Stromal cell of bone marrow (primary cell): ENCODE data around the gene TM4SF4.

Source experiments
- DNase-seq: peaks from one replicate; pipeline ENCODE4 v3.0.0-alpha.2; 2012; ENCODE audit warnings: low read depth

The TM4SF4 gene

DNA sequence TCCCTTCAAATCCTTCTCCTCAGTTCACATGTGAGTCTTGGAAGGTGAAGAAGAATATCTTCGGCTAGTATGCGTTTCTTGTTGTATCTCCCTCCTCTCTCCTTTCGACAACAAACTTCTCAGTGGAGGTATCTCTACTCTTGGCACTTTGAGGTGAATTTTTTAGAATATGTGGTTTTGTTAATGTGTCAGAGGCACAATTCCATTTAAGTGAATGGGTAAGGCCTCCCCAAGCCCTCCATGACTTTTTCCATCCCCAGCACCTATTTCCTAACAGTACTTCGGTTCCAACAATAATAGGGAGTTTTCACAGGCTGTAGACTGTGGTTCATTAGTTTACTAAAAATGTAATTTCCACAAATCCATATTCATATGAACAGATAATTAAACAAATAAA lies 74.2 kb downstream of the TM4SF4 start:
- no peak for DNase-seq

DNA sequence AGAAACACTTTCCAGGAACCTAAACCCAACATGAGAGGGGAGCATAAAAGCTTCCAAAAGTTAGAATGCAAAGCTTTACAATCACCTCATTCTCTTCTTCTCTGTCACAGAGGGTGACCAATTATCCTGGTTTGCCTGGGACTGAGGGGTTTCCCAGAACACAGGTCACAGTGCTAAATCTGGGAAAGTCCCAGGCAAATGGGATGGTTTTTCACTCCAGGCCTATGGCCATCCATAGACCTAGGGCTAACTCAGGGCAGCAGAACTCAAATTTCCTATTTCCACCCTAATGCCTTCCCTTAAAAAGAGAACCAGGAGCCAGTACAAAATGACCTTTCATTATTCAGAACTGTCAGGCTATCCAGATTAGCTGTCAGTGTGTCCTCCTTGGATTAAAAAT lies 77.0 kb downstream of the TM4SF4 start:
- DNase-seq: no peak

DNA sequence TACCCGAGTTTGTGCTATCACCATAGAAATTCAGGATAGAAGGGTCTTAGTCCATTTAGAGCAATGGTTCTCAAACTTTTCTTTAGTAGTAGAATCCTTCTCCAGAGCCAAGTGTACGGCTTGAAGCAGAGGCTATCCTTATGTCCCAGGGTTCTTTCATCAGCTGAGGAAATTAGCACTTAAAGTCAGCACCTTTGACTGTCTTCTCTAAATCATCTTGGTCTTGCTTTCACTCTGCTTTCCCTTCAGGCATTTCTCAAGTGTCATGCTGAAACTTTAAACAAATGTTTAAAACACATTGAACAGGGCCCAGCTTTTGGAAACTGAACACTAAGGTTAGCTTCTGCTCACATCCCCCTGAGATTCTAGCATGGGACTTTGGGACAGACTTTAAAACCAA lies 78.2 kb downstream of the TM4SF4 start:
- DNase-seq: no peak
